HUES48 (cell line): ENCODE results near the gene MTPN.
A peak's percentile ranks its signal among the peaks of the same experiment; 100 is the strongest.

Experiments used
- H3K27ac ChIP-seq: one replicate; pipeline ENCODE4 v1.7.0; 2013; ENCODE audit warnings: low read depth, low read length, inconsistent platforms
- H3K27me3 ChIP-seq: 2 replicates; pipeline ENCODE4 v1.6.1; 2013; ENCODE audit warnings: mild to moderate bottlenecking, low read length; ENCODE audit not compliant: control insufficient read depth, insufficient read depth
- H3K36me3 ChIP-seq: 2 replicates; pipeline ENCODE4 v1.6.1; 2013; ENCODE audit warnings: low read length; ENCODE audit not compliant: control insufficient read depth, insufficient read depth
- H3K4me1 ChIP-seq: 2 replicates; pipeline ENCODE4 v1.6.1; 2013; ENCODE audit warnings: mild to moderate bottlenecking, low read length; ENCODE audit not compliant: control insufficient read depth, insufficient read depth
- H3K4me3 ChIP-seq: 2 replicates; pipeline ENCODE4 v1.5.1; 2013; ENCODE audit warnings: mild to moderate bottlenecking, low read depth, low read length
- H3K9ac ChIP-seq: 2 replicates; pipeline ENCODE4 v1.6.1; 2013; ENCODE audit warnings: mild to moderate bottlenecking, low read depth, low read length, moderate library complexity
- H3K9me3 ChIP-seq: 2 replicates; pipeline ENCODE4 v1.6.1; 2013; ENCODE audit warnings: low read length; ENCODE audit not compliant: control insufficient read depth, insufficient read depth

MTPN gene

GRCh38 chr7:135957627-135958026 is 19.5 kb downstream of the MTPN start:
- Histone ChIP-seq H3K9ac (no peak overlapping the region), H3K9me3 (no peaks in the 10 kb centered on the region), H3K4me1 (no peaks in the 10 kb centered on the region), H3K27me3 (no peaks in the 10 kb centered on the region), H3K27ac (no peak overlapping the region), H3K4me3 (no peak overlapping the region), H3K36me3 (no peaks in the 10 kb centered on the region)

- Histone ChIP-seq H3K4me3 (no peak overlapping the region), H3K9me3 (no peaks in the 10 kb centered on the region), H3K27me3 (no peaks in the 10 kb centered on the region), H3K4me1 (no peaks in the 10 kb centered on the region), H3K36me3 (peaks cover 1% of the 10 kb centered on the region), H3K9ac (no peak overlapping the region), H3K27ac (no peak overlapping the region)
Measured at GRCh38 chr7:135956393-135956792, 20.8 kb downstream of the MTPN start.

GRCh38 chr7:135950972-135951371 is 26.2 kb downstream of the MTPN start:
- Histone ChIP-seq H3K4me1 (no peaks in the 10 kb centered on the region), H3K36me3 (peaks cover 48% of the 10 kb centered on the region), H3K27ac (no peak overlapping the region), H3K27me3 (no peaks in the 10 kb centered on the region), H3K9ac (no peak overlapping the region), H3K9me3 (no peaks in the 10 kb centered on the region), H3K4me3 (no peak overlapping the region)

GRCh38 chr7:135950429-135950828 is 26.7 kb downstream of the MTPN start:
- Histone ChIP-seq H3K9ac (no peak overlapping the region), H3K4me3 (no peak overlapping the region), H3K27ac (no peak overlapping the region), H3K4me1 (no peaks in the 10 kb centered on the region), H3K27me3 (no peaks in the 10 kb centered on the region), H3K9me3 (no peaks in the 10 kb centered on the region), H3K36me3 (peaks cover 50% of the 10 kb centered on the region)

- Histone ChIP-seq H3K4me1 (peaks cover 12% of the 10 kb centered on the region), H3K27ac (no peak overlapping the region), H3K27me3 (no peaks in the 10 kb centered on the region), H3K4me3 (no peak overlapping the region), H3K36me3 (peaks cover 49% of the 10 kb centered on the region), H3K9me3 (no peaks in the 10 kb centered on the region), H3K9ac (no peak overlapping the region)
Measured at GRCh38 chr7:135946289-135947055, 30.7 kb downstream of the MTPN start.

DNA sequence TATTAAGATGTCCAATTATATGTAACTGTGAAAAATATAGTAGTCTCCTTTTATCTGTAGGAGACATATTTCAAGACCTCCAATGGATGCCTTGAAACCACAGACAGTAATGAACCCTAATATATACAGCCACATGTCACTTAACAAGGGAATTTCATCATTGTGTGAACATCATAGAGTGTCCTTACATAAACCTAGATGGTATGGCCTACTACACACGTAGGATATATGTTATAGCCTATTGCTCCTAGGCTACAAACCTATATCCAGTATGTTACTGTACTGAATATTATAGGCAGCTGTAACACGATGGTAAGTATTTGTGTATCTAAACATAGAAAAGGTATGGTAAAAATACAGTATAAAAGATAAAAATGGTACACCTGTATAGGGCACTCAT is 32.4 kb downstream of the MTPN start:
- H3K9ac ChIP-seq, result no peak overlapping the region
- no peaks in the 10 kb centered on the region for H3K27me3 ChIP-seq
- peaks cover 25% of the 10 kb centered on the region for H3K4me1 ChIP-seq
- no peak overlapping the region for H3K27ac ChIP-seq
- H3K4me3 ChIP-seq, result no peak overlapping the region
- H3K9me3 ChIP-seq, result no peaks in the 10 kb centered on the region
- peaks cover 32% of the 10 kb centered on the region for H3K36me3 ChIP-seq

- no peak overlapping the region for H3K9ac ChIP-seq
- no peaks in the 10 kb centered on the region for H3K27me3 ChIP-seq
- H3K4me3 ChIP-seq, result no peak overlapping the region
- H3K36me3 ChIP-seq, result peaks cover 22% of the 10 kb centered on the region
- no peaks in the 10 kb centered on the region for H3K9me3 ChIP-seq
- H3K27ac ChIP-seq, result peak overlapping the region; percentile 14
- H3K4me1 ChIP-seq, result peaks cover 35% of the 10 kb centered on the region
Measured at GRCh38 chr7:135943134-135943879, 33.9 kb downstream of the MTPN start.

DNA sequence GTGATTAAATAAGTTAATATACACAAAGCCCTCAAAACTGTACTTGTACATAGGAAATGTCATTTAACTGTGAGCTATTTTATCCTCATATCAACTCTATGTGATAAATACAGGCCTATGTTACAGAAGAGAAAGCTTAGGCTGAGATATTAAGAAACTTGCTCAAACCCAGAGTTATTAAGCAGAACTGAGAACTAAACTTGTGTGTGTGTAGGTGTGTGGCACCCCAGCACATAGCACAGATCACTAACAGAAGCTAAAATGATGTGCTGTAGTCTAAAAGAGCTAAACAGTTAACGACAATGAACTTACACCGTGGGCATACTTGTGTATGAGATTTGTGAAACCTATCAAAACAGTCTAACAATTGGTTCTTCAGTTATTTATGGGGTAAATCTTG is 34.5 kb downstream of the MTPN start:
- Histone ChIP-seq H3K36me3 (peaks cover 18% of the 10 kb centered on the region), H3K9ac (no peak overlapping the region), H3K4me3 (no peak overlapping the region), H3K27ac (no peak overlapping the region), H3K27me3 (no peaks in the 10 kb centered on the region), H3K4me1 (peaks cover 39% of the 10 kb centered on the region), H3K9me3 (no peaks in the 10 kb centered on the region)

- Histone ChIP-seq H3K4me1 (peaks cover 39% of the 10 kb centered on the region), H3K4me3 (no peak overlapping the region), H3K36me3 (no peaks in the 10 kb centered on the region), H3K9ac (no peak overlapping the region), H3K27ac (no peak overlapping the region), H3K27me3 (no peaks in the 10 kb centered on the region), H3K9me3 (no peaks in the 10 kb centered on the region)
Measured at GRCh38 chr7:135940077-135941075, 36.8 kb downstream of the MTPN start.

- Histone ChIP-seq H3K27ac (peak overlapping the region; percentile 42), H3K4me3 (no peak overlapping the region), H3K36me3 (no peaks in the 10 kb centered on the region), H3K27me3 (no peaks in the 10 kb centered on the region), H3K9me3 (no peaks in the 10 kb centered on the region), H3K4me1 (peaks cover 39% of the 10 kb centered on the region), H3K9ac (no peak overlapping the region)
Measured at GRCh38 chr7:135939261-135939812, 37.8 kb downstream of the MTPN start.
